ENCODE results near the gene PDZRN4. TPM values are rescaled to one million over a fixed set of nuclear protein-coding genes. Genes with fewer than 3 reads are reported as not detected.
"Not testable (repeated sequence)": the region's sequence is repeated elsewhere in the genome, so short reads cannot be mapped to it uniquely, and the experiment has no call there.

Gene PDZRN4
- total and polyA plus RNA-seq, 8 donors: 0.12 to 0.26 (median 0.23) TPM; not detected in 4

GRCh38 chr12:41293461-41293860 lies 105.3 kb downstream of the PDZRN4 start:
- no peaks in the 10 kb centered on the region for H3K36me3 ChIP-seq
- ATAC-seq (no peak), DNase-seq (no peak), FAIRE-seq (no peak)
- H3K4me3 ChIP-seq: no peak overlapping the region
- intact Hi-C loops (cut with DNase I): no loop called here
- WGBS, 2 donors: 55 to 67% methylated on average over 1 of the region's 1 CpG
- H3K4me1 ChIP-seq: no peaks in the 10 kb centered on the region
- no peaks in the 10 kb centered on the region for H3K9me3 ChIP-seq
- H3K27me3 ChIP-seq: no peaks in the 10 kb centered on the region
- no peak overlapping the region for H3K27ac ChIP-seq
- TF ChIP-seq CTCF (IDR thresholded peaks at IDR 0.05): no peak

- WGBS, 2 donors: 90 to 94% methylated on average over 5 of the region's 5 CpGs
- ATAC-seq (no peak), DNase-seq (no peak), FAIRE-seq (no peak)
- intact Hi-C loops (cut with DNase I): no loop called here
- Histone ChIP-seq H3K36me3 (no peaks in the 10 kb centered on the region), H3K4me3 (no peak overlapping the region), H3K9me3 (no peaks in the 10 kb centered on the region), H3K4me1 (no peaks in the 10 kb centered on the region), H3K27me3 (no peaks in the 10 kb centered on the region), H3K27ac (no peak overlapping the region)
- TF ChIP-seq CTCF (IDR thresholded peaks at IDR 0.05): no peak
Observed at GRCh38 chr12:41302979-41303403, 114.9 kb downstream of the PDZRN4 start.

GRCh38 chr12:41304526-41304925 lies 116.4 kb downstream of the PDZRN4 start:
- FAIRE-seq (no peak), DNase-seq (no peak), ATAC-seq (no peak)
- no peaks in the 10 kb centered on the region for H3K27me3 ChIP-seq
- 70 to 79% methylated on average over 1 of the region's 1 CpG for WGBS, 2 donors
- no peak for TF ChIP-seq CTCF (IDR thresholded peaks at IDR 0.05)
- H3K4me1 ChIP-seq: no peaks in the 10 kb centered on the region
- H3K27ac ChIP-seq: no peak overlapping the region
- H3K9me3 ChIP-seq: no peaks in the 10 kb centered on the region
- no peaks in the 10 kb centered on the region for H3K36me3 ChIP-seq
- no peak overlapping the region for H3K4me3 ChIP-seq
- intact Hi-C loops (cut with DNase I): no loop called here

- no peak overlapping the region for H3K4me3 ChIP-seq
- H3K27ac ChIP-seq: no peak overlapping the region
- no peak for ATAC-seq
- no peaks in the 10 kb centered on the region for H3K36me3 ChIP-seq
- intact Hi-C loops (cut with DNase I): no loop called here
- H3K27me3 ChIP-seq: no peaks in the 10 kb centered on the region
- H3K9me3 ChIP-seq: no peaks in the 10 kb centered on the region
- no peaks in the 10 kb centered on the region for H3K4me1 ChIP-seq
- DNase-seq: no peak
- no peak for FAIRE-seq
- no peak for TF ChIP-seq CTCF (IDR thresholded peaks at IDR 0.05)
- WGBS, 2 donors: 70 to 71% methylated on average over 2 of the region's 2 CpGs
Observed at GRCh38 chr12:41310367-41310766, 122.2 kb downstream of the PDZRN4 start.

GRCh38 chr12:41311883-41312282 lies 123.8 kb downstream of the PDZRN4 start:
- FAIRE-seq: no peak

GRCh38 chr12:41312451-41312850 lies 124.3 kb downstream of the PDZRN4 start:
- H3K27me3 ChIP-seq: not testable (repeated sequence)

More at GRCh38 chr12:41311883-41312282, 123.8 kb downstream of the PDZRN4 start:
- no peaks in the 10 kb centered on the region for H3K27me3 ChIP-seq
- intact Hi-C loops (cut with DNase I): no loop called here
- no peak for ATAC-seq
- H3K36me3 ChIP-seq: no peaks in the 10 kb centered on the region
- no peaks in the 10 kb centered on the region for H3K9me3 ChIP-seq
- H3K27ac ChIP-seq: no peak overlapping the region
- no peak overlapping the region for H3K4me3 ChIP-seq
- TF ChIP-seq CTCF (IDR thresholded peaks at IDR 0.05): no peak
- H3K4me1 ChIP-seq: no peaks in the 10 kb centered on the region
- 74 to 89% methylated on average over 2 of the region's 2 CpGs for WGBS, 2 donors
- DNase-seq: no peak

More at GRCh38 chr12:41312451-41312850, 124.3 kb downstream of the PDZRN4 start:
- H3K36me3 ChIP-seq; DNase-seq; ATAC-seq; H3K27ac ChIP-seq; H3K9me3 ChIP-seq; intact Hi-C loops (cut with DNase I); H3K4me1 ChIP-seq; H3K4me3 ChIP-seq; FAIRE-seq: not testable (repeated sequence)
- WGBS, 2 donors: 56 to 57% methylated on average over 4 of the region's 4 CpGs
